Heart right ventricle (tissue), 16 donors: ENCODE data around the gene UNC80. TPM values are rescaled to one million over a fixed set of nuclear protein-coding genes. Genes with fewer than 3 reads are reported as not detected.

Experiments
- ATAC-seq, 8 donors: fragments of 200-7000 bp; cut with Tn5 transposase; one replicate each; pipeline ENCODE4 v1.9.1; 2020; ENCODE audit warnings: mild to moderate bottlenecking in 8 of 8, moderate library complexity in 8 of 8, moderate number of reproducible peaks in 1 of 8
- DNase-seq, 2 donors: peaks; one replicate each; pipeline ENCODE4 v3.0.0-alpha.2; 2020
- H3K27ac ChIP-seq, 10 donors: fragments of 200-600 bp; sonication (generic) in 2 of 10; one replicate each; pipeline versions ENCODE4 v1.5.0 to v1.8.0; 2020 to 2022; ENCODE audit warnings: mild to moderate bottlenecking in 3 of 10
- H3K27me3 ChIP-seq, 7 donors: fragments of 200-600 bp; one replicate each; pipeline ENCODE4 v1.8.0; 2021 to 2022; ENCODE audit warnings: mild to moderate bottlenecking in 2 of 7
- H3K36me3 ChIP-seq, 9 donors: fragments of 200-600 bp; sonication (generic) in 1 of 9; one replicate each; pipeline versions ENCODE4 v1.5.0 to v1.8.0; 2020 to 2022; ENCODE audit warnings: mild to moderate bottlenecking in 2 of 9
- H3K4me1 ChIP-seq, 9 donors: fragments of 200-600 bp; sonication (generic) in 1 of 9; one replicate each; pipeline versions ENCODE4 v1.5.0 to v1.8.0; 2020 to 2022; ENCODE audit warnings: mild to moderate bottlenecking in 4 of 9
- H3K4me3 ChIP-seq, 10 donors: fragments of 200-600 bp; sonication (generic) in 2 of 10; one replicate each; pipeline versions ENCODE4 v1.5.0 to v1.8.0; 2020 to 2022; ENCODE audit warnings: mild to moderate bottlenecking in 7 of 10, moderate library complexity in 2 of 10
- H3K9me3 ChIP-seq, 11 donors: fragments of 200-600 bp in 10 of 11; sonication (generic) in 2 of 11; one replicate each; pipeline versions ENCODE4 v1.5.0 to v1.8.0; 2013 to 2022; ENCODE audit warnings: mild to moderate bottlenecking in 2 of 11, control low read depth in 1 of 11, moderate library complexity in 1 of 11
- WGBS, 2 donors: extraction: QIAGEN DNeasy Blood & Tissue Kit; methylation state at CpG; one replicate each; pipeline ENCODE4 v1.1.7; 2013; ENCODE audit warnings: inconsistent platforms in 1 of 2; 5-methylcytosine and 5-hydroxymethylcytosine counted together
- intact Hi-C, 10 donors: fragments of 100-400 bp; cut with DNase I; formaldehyde crosslinking; loops; one replicate each; pipeline versions ENCODE4 v1.11.1 to v1.14.2; 2022
- polyA plus RNA-seq, 2 donors: library from polyadenylated mRNA; stranded (reverse); fragments of 200-250 nt; gene quantifications; one replicate each; pipeline ENCODE4 v1.2.3, GENCODE V29; 2013
- total RNA-seq, 10 donors: library from RNA; stranded (reverse); fragmentation: NEBNext Ultra II Directional in 3 of 10; extraction: Animal tissue kit (Norgen Biotek cat#: 25700) in 3 of 10; gene quantifications; one replicate each; pipeline versions ENCODE4 v1.2.1 to v1.2.4, GENCODE V29; 2021 to 2023
- TF ChIP-seq, protein P1 (sequence below), 9 donors: fragments of 200-600 bp; sonication (generic) in 2 of 9; IDR thresholded peaks; one replicate each; pipeline versions ENCODE4 v1.5.0 to v1.8.0; 2021 to 2022; ENCODE audit warnings: antibody characterized with exemption in 9 of 9, mild to moderate bottlenecking in 5 of 9, moderate library complexity in 1 of 9
- donor health status: Arrhythmogenic right ventricular cardiomyopathy.
- donor health status: ischemic (EF 13 %, LVEDD 7.1; RV severe dilation, severe dysfunction).
- donor health status: healthy with polysubstance abuse.
- donor health status: DM: no; HTN: yes; CAD: no.
- donor health status: DM: no; HTN: no; CAD: no.
- donor health status: ischemic (EF 25% LVEDD 6.9; RV normal size, moderate dysfunction).
- donor health status: ischemic (EF 25% LVEDD 5.7; RV mildly dilated, moderate dysfunction).
- donor health status: healthy.
- donor health status: DM: yes; HTN: yes; CAD: no.
- donor health status: Ischemic cardiomyopathy.
- donor health status: ischemic (EF 35%, LVEDD 5.7; RV mildly dilated, moderate dysfunction).
- donor health status: nonischemic (EF 11% LVEDD 7.7; RV severe dilation, severe dysfunction).
- donor health status: DM: yes; HTN: yes; CAD: no.
- donor health status: PGD.
- donor health status: ischemic (EF 29% LVEDD 5.4; RV normal size, mild dysfunction).
- donor health status: nonischemic (EF 23%, LVEDD 6.1; RV moderate dilation, normal function).

The UNC80 gene
- total and polyA plus RNA-seq, 12 donors = under 0.01 to 1.3 (median 0.32) TPM; not detected in 4

DNA sequence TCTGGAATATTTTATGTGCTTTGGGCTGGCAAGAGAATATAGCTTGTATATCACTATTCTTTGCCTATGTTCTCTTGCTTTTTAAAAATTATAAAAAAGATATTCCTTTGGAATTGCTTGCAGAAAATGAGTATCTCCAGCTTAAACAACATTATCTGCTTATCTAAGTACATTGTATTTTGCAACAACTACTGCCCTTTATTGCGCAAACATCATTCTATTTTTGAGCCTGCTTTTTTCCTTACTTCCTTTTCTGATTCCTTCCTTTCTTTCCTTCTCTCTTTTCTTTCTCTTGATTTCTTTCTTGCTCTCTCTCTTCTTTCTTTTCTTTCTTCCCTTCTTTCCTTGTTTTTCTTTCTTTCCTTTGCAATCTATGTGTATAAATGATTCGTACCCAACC, 74.0 kb downstream of the UNC80 start:
- ATAC-seq = no peak
- Histone ChIP-seq H3K27ac (no peak overlapping the region), H3K4me1 (no peaks in the 10 kb centered on the region), H3K27me3 (no peaks in the 10 kb centered on the region), H3K9me3 (no peaks in the 10 kb centered on the region), H3K4me3 (no peak overlapping the region), H3K36me3 (no peaks in the 10 kb centered on the region)
- DNase-seq = no peak
- WGBS, 2 donors = 86 to 87% methylated on average over 2 of the region's 2 CpGs
- intact Hi-C loops = no loop called here
- TF ChIP-seq, protein P1, sequence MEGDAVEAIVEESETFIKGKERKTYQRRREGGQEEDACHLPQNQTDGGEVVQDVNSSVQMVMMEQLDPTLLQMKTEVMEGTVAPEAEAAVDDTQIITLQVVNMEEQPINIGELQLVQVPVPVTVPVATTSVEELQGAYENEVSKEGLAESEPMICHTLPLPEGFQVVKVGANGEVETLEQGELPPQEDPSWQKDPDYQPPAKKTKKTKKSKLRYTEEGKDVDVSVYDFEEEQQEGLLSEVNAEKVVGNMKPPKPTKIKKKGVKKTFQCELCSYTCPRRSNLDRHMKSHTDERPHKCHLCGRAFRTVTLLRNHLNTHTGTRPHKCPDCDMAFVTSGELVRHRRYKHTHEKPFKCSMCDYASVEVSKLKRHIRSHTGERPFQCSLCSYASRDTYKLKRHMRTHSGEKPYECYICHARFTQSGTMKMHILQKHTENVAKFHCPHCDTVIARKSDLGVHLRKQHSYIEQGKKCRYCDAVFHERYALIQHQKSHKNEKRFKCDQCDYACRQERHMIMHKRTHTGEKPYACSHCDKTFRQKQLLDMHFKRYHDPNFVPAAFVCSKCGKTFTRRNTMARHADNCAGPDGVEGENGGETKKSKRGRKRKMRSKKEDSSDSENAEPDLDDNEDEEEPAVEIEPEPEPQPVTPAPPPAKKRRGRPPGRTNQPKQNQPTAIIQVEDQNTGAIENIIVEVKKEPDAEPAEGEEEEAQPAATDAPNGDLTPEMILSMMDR (IDR thresholded peaks at IDR 0.05) = no peak

GRCh38 chr2:209864716-209865295, 93.2 kb downstream of the UNC80 start:
- intact Hi-C loops = no loop called here
- ATAC-seq (no peak), DNase-seq (no peak)
- Histone ChIP-seq H3K4me1 (no peaks in the 10 kb centered on the region), H3K27me3 (peaks cover 0 to 4% (median 0%) of the 10 kb centered on the region in 7 donors), H3K36me3 (no peaks in the 10 kb centered on the region), H3K4me3 (no peak overlapping the region), H3K9me3 (peaks cover 0 to 8% (median 0%) of the 10 kb centered on the region in 11 donors), H3K27ac (no peak overlapping the region)
- TF ChIP-seq, protein P1 (IDR thresholded peaks at IDR 0.05) = no peak
- WGBS, 2 donors = 43 to 67% methylated on average over 18 of the region's 18 CpGs

DNA sequence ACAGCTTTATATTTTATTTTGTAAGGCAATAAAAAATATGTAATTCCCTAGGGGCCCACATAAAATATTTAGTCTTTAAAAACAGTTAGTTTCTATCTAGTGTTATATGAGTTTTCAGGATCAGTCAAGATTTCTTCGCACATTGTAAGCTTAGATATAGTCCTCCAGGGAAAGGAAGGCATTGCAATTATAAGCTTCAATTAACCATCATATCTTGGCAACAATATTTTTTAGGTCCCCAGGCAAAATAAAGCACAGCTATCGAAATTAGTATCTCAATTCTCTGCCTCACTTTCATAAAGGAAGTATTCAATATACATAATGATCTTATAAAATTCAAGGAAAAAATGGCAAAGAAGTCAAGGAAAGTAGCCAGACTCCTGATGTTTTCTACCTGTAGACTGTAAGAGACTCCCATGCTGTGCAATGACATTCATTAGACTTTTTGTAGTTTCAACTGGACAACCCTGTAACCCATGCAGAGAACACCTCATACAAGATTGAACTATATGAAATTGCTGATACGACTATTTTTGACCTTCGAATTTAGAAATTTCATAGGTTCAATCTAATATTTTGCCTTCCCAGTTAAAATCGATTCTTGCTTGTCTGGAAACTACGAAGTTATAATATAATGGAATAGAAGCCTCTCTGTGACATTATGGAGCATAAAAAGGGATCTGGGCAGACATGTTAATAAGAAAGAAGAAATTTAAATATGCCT, 96.8 kb downstream of the UNC80 start:
- TF ChIP-seq, protein P1 (IDR thresholded peaks at IDR 0.05) = no peak
- Histone ChIP-seq H3K4me3 (no peak overlapping the region), H3K27ac (no peak overlapping the region), H3K36me3 (no peaks in the 10 kb centered on the region), H3K9me3 (peaks cover 0 to 6% (median 0%) of the 10 kb centered on the region in 11 donors), H3K27me3 (peaks cover 0 to 4% (median 0%) of the 10 kb centered on the region in 7 donors), H3K4me1 (no peaks in the 10 kb centered on the region)
- ATAC-seq (no peak), DNase-seq (no peak)
- intact Hi-C loops = no loop called here
- 87 to 89% methylated on average over 6 of the region's 6 CpGs for WGBS, 2 donors

GRCh38 chr2:209870067-209870466, 98.4 kb downstream of the UNC80 start:
- 32 to 54% methylated on average over 2 of the region's 2 CpGs for whole genome bisulfite sequencing, 2 donors
- intact Hi-C loops = no loop called here
- Histone ChIP-seq H3K27me3 (no peaks in the 10 kb centered on the region), H3K27ac (no peak overlapping the region), H3K4me1 (no peaks in the 10 kb centered on the region), H3K9me3 (peaks cover 0 to 4% (median 0%) of the 10 kb centered on the region in 11 donors), H3K4me3 (no peak overlapping the region), H3K36me3 (no peaks in the 10 kb centered on the region)
- DNase-seq (no peak), ATAC-seq (no peak)
- TF ChIP-seq, protein P1 (IDR thresholded peaks at IDR 0.05) = no peak
